Measurements from ENCODE around the gene DIPK2A. TPM values are rescaled to one million over a fixed set of nuclear protein-coding genes. Genes with fewer than 3 reads are reported as not detected.

The DIPK2A gene
- polyA plus RNA-seq, 1 of the 3 experiments (the other 2 are of a cell fraction), result 0.03 TPM

GRCh38 chr3:143951351-143951971 lies 20.2 kb upstream of the DIPK2A start:
- Histone ChIP-seq H3K36me3 (replicated peaks in 1 of 2; ENCODE audit: control insufficient read depth in 1 of 2, insufficient read depth in 2 of 2, low read length in 1 of 2) (no peaks in the 10 kb centered on the region), H4K20me1 (ENCODE audit: insufficient read depth) (no peaks in the 10 kb centered on the region), H3F3A (replicated peaks; ENCODE audit: insufficient read depth) (no peaks in the 10 kb centered on the region), H3K27me3 (ENCODE audit: insufficient read depth) (no peaks in the 10 kb centered on the region), H3K9me2 (no peaks in the 10 kb centered on the region), H3K4me2 (no peak overlapping the region), H3K4me1 (ENCODE audit: control insufficient read depth in 1 of 2, insufficient read depth in 2 of 2, low read depth in 1 of 2, low read length in 1 of 2) (no peaks in the 10 kb centered on the region), H3K79me2 (ENCODE audit: insufficient read depth) (no peaks in the 10 kb centered on the region), H3K9ac (no peak overlapping the region), H3K4me3 (ENCODE audit: low read depth in 2 of 2, low read length in 1 of 2) (peak overlapping the region in 1 of 2 experiments; percentile 14; a peak in 1 of 4 replicates), H2AFZ (ENCODE audit: low read depth) (no peak overlapping the region), H3K9me3 (no peaks in the 10 kb centered on the region), H3K27ac (ENCODE audit: low read depth in 2 of 2, low read length in 1 of 2) (no peak overlapping the region)
- DNase-seq, result peak; percentile 11
- POLR2A ChIA-PET, result no interaction called here
- 0% methylated on average over 1 of the region's 1 CpG for WGBS (ENCODE audit: low lambda C conversion rate)
- CTCF ChIA-PET, result interaction anchor here (0.7 to 2.0 kb wide), 3 partner anchors 8 to 44 kb away, joined by 3 to 7 read pairs (median 4); partner anchors contain the start of gene DIPK2A
- TF ChIP-seq RAD21 (IDR thresholded peaks at IDR 0.05; ENCODE audit: low read length), result peak; percentile 38
- TF ChIP-seq EZH2phosphoT487 (IDR thresholded peaks at IDR 0.05; ENCODE audit: borderline replicate concordance, low read depth), result no peak
- TF ChIP-seq CTCF (IDR thresholded peaks at IDR 0.05), result peak; percentile 74
- TF ChIP-seq SMC3 (IDR thresholded peaks at IDR 0.05; ENCODE audit: low read depth, low read length), result peak; percentile 28; the same call in 1 of the 2 replicates

DNA sequence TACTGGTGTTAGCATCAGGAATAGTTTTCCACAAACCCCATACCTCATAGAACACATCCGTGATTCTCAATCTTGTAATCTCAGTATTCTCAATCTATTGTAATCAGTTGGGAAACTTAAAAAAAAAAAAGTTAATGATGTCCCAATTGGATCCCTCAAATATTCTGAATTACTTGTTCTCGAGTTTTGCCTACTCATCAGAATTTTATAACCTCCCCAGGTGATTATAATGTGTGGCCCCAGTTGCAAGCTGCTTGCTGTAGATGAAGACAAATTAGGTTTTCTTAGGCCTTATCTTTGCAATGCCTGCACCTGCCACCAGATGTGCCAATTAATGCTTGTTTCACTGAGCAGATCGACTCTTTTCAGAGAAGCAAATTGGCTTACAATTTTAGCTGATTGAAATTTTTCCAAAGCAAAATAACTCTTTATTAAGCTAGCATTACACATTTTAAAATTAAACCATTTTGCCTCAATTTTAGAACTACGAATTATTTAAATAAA lies 19.0 kb upstream of the DIPK2A start:
- ChIA-PET CTCF (interaction anchor here (0.7 to 2.0 kb wide), 3 partner anchors 9 to 45 kb away, joined by 3 to 7 read pairs (median 4); partner anchors contain the start of gene DIPK2A), POLR2A (no interaction called here)
- TF ChIP-seq IRF3 (IDR thresholded peaks at IDR 0.05; ENCODE audit: low read depth, low read length) (no peak), FOSL2 (IDR thresholded peaks at IDR 0.05; ENCODE audit: borderline replicate concordance, low read depth) (no peak), USF1 (IDR thresholded peaks at IDR 0.05; ENCODE audit: borderline replicate concordance, low read depth) (no peak), FOXJ3 (CRISPR knock-in tag; IDR thresholded peaks at IDR 0.05) (no peak), CHD2 (IDR thresholded peaks at IDR 0.05; ENCODE audit: low read length, partially characterized antibody) (no peak), ELF1 (IDR thresholded peaks at IDR 0.05) (no peak), FOXM1 (IDR thresholded peaks at IDR 0.05; ENCODE audit: low read depth) (no peak), TCF12 (IDR thresholded peaks at IDR 0.05) (no peak), USF2 (IDR thresholded peaks at IDR 0.05; ENCODE audit: borderline replicate concordance, low read depth, low read length) (no peak), MXI1 (IDR thresholded peaks at IDR 0.05; ENCODE audit: low read depth, low read length) (no peak), RXRA (IDR thresholded peaks at IDR 0.05; ENCODE audit: borderline replicate concordance, low read depth) (no peak), RAD21 (IDR thresholded peaks at IDR 0.05; ENCODE audit: low read length) (no peak)
- TF ChIP-seq, protein P1, sequence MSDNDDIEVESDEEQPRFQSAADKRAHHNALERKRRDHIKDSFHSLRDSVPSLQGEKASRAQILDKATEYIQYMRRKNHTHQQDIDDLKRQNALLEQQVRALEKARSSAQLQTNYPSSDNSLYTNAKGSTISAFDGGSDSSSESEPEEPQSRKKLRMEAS (IDR thresholded peaks at IDR 0.05; ENCODE audit: low read depth), result no peak
- Histone ChIP-seq H4K20me1 (ENCODE audit: insufficient read depth) (no peaks in the 10 kb centered on the region), H3K9me3 (no peaks in the 10 kb centered on the region), H3K4me3 (ENCODE audit: low read depth in 2 of 2, low read length in 1 of 2) (no peak overlapping the region), H3K27ac (ENCODE audit: low read depth in 2 of 2, low read length in 1 of 2) (no peak overlapping the region), H3K36me3 (replicated peaks in 1 of 2; ENCODE audit: control insufficient read depth in 1 of 2, insufficient read depth in 2 of 2, low read length in 1 of 2) (no peaks in the 10 kb centered on the region), H2AFZ (ENCODE audit: low read depth) (no peak overlapping the region), H3K27me3 (ENCODE audit: insufficient read depth) (no peaks in the 10 kb centered on the region), H3K9ac (no peak overlapping the region), H3K9me2 (no peaks in the 10 kb centered on the region), H3K4me1 (ENCODE audit: control insufficient read depth in 1 of 2, insufficient read depth in 2 of 2, low read depth in 1 of 2, low read length in 1 of 2) (no peaks in the 10 kb centered on the region), H3K79me2 (ENCODE audit: insufficient read depth) (no peaks in the 10 kb centered on the region), H3K4me2 (no peak overlapping the region), H3F3A (replicated peaks; ENCODE audit: insufficient read depth) (no peaks in the 10 kb centered on the region)
- DNase-seq, result no peak
- 1% methylated on average over 4 of the region's 4 CpGs for WGBS (ENCODE audit: low lambda C conversion rate)
